Measurements from ENCODE around the gene DNAJB9. TPM values are rescaled to one million over a fixed set of nuclear protein-coding genes. Genes with fewer than 3 reads are reported as not detected.
A peak's percentile ranks its signal among the peaks of the same experiment; 100 is the strongest.

Gene DNAJB9
- total and polyA plus RNA-seq, 2 of the 13 experiments (the other 11 are each of a cell fraction or from before 2014, with no cell fraction given), result 8.6 to 16.4 TPM

DNA sequence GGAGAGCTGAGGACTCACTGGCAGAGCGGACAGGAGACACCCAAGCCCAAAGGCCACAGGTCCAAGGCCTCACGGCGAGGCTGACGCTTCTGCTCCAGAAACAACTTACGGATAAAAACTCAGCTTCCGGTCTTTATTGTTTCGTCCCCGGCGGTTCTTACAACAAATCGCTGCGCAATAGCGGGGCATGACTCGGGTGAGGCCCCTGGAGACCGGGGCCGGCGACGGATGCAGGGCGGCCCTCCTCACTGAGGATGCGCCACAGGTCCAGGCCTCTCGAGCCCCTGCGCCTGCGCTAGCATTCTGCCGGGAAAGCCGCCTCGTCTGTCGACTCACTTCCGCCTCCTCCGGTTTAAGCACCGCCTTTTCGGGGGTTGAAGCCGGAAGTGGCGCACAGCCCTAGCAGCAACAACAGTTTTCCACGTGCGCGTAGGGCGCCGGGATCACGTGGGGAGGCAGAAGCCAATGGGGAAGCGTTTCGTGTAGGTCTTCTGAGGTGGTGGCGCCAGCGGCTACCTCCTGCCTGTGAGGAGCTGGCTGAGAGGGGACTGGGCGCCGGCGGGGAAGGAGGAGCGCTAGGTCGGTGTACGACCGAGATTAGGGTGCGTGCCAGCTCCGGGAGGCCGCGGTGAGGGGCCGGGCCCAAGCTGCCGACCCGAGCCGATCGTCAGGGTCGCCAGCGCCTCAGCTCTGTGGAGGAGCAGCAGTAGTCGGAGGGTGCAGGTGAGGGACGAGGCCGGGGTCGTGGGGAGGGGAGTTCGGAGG is at the start of gene DNAJB9, which contains the start of gene THAP5 (continued):
- TF ChIP-seq TIGD3 (CRISPR knock-in tag; IDR thresholded peaks at IDR 0.05; ENCODE audit: borderline replicate concordance), result peak; percentile 77; the same call in 1 of the 2 replicates
- peak; percentile 40; the same call in 1 of the 2 replicates for TF ChIP-seq ZNF768 (CRISPR knock-in tag; IDR thresholded peaks at IDR 0.05)
- TF ChIP-seq ZNF747 (CRISPR knock-in tag; IDR thresholded peaks at IDR 0.05; ENCODE audit: borderline replicate concordance), result peak; percentile 89
- TF ChIP-seq JUNB (CRISPR knock-in tag; IDR thresholded peaks at IDR 0.05; ENCODE audit: borderline replicate concordance), result no peak; the same call in 1 of the 2 replicates
- TF ChIP-seq BCLAF1 (IDR thresholded peaks at IDR 0.05), result no peak
- TF ChIP-seq HINFP (CRISPR knock-in tag; IDR thresholded peaks at IDR 0.05; ENCODE audit: low read depth), result peak; percentile 78
- TF ChIP-seq FOXM1 (CRISPR knock-in tag; IDR thresholded peaks at IDR 0.05), result no peak
- TF ChIP-seq SRSF4 (IDR thresholded peaks at IDR 0.05; ENCODE audit: low read depth, low read length, poor library complexity, severe bottlenecking), result no peak
- TF ChIP-seq ZNF501 (CRISPR knock-in tag; IDR thresholded peaks at IDR 0.05), result peak; percentile 98
- TF ChIP-seq CENPX (CRISPR knock-in tag; IDR thresholded peaks at IDR 0.05), result no peak
- TF ChIP-seq ZNF329 (CRISPR knock-in tag; IDR thresholded peaks at IDR 0.05; ENCODE audit: low read depth), result peak; percentile 76; the same call in 1 of the 2 replicates
- TF ChIP-seq PPARG (CRISPR knock-in tag; conservative IDR thresholded peaks at IDR 0.05), result peak; percentile 43; the same call in 1 of the 2 replicates
- TF ChIP-seq, protein P1, sequence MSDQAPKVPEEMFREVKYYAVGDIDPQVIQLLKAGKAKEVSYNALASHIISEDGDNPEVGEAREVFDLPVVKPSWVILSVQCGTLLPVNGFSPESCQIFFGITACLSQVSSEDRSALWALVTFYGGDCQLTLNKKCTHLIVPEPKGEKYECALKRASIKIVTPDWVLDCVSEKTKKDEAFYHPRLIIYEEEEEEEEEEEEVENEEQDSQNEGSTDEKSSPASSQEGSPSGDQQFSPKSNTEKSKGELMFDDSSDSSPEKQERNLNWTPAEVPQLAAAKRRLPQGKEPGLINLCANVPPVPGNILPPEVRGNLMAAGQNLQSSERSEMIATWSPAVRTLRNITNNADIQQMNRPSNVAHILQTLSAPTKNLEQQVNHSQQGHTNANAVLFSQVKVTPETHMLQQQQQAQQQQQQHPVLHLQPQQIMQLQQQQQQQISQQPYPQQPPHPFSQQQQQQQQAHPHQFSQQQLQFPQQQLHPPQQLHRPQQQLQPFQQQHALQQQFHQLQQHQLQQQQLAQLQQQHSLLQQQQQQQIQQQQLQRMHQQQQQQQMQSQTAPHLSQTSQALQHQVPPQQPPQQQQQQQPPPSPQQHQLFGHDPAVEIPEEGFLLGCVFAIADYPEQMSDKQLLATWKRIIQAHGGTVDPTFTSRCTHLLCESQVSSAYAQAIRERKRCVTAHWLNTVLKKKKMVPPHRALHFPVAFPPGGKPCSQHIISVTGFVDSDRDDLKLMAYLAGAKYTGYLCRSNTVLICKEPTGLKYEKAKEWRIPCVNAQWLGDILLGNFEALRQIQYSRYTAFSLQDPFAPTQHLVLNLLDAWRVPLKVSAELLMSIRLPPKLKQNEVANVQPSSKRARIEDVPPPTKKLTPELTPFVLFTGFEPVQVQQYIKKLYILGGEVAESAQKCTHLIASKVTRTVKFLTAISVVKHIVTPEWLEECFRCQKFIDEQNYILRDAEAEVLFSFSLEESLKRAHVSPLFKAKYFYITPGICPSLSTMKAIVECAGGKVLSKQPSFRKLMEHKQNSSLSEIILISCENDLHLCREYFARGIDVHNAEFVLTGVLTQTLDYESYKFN (CRISPR knock-in tag; conservative IDR thresholded peaks at IDR 0.05), result peak; percentile 64
- TF ChIP-seq AGO2 (optimal IDR thresholded peaks at IDR 0.05; ENCODE audit: low read depth, low read length), result no peak
- peak; percentile 77; the same call in 1 of the 2 replicates for TF ChIP-seq KDM5A (IDR thresholded peaks at IDR 0.05; ENCODE audit: borderline replicate concordance, low read length)
- 0 out of 2 replicates have a peak, but pooled peaks have one; percentile 32 for TF ChIP-seq RCOR2 (CRISPR knock-in tag; IDR thresholded peaks at IDR 0.05)
- TF ChIP-seq NCOR1 (IDR thresholded peaks at IDR 0.05; ENCODE audit: borderline replicate concordance, low read length), result no peak; the same call in 1 of the 2 replicates
- no peak for TF ChIP-seq KAT2B (IDR thresholded peaks at IDR 0.05; ENCODE audit: borderline replicate concordance, low read depth, low read length)
- peak; percentile 10; the same call in 1 of the 2 replicates for TF ChIP-seq ZNF629 (CRISPR knock-in tag; conservative IDR thresholded peaks at IDR 0.05)
